ENCODE results near the gene LLCFC1. TPM values are rescaled to one million over a fixed set of nuclear protein-coding genes. Genes with fewer than 3 reads are reported as not detected.

Gene LLCFC1
- total RNA-seq, 1 donor: not detected

DNA sequence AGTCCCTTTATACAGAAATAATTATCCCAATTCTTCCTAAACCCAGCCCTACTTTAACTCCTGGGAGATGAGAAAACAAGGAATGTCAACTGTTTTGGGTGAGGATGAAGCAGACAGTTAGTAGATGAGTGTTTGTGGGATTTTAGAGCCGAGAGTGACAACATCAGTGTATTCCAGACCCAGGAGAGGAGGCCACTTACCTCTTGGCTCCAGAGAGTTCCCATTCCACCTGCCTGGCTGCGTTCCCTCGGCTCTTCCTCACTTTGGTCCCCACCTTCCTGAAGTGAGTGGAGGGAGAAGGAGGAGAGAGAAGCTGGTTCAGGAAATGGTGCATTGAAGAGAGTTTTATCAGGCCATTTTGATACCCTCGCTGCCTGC, 22.3 kb downstream of the LLCFC1 start:
- DNase-seq (ENCODE audit: low read depth): no peak
- TF ChIP-seq, protein P1, sequence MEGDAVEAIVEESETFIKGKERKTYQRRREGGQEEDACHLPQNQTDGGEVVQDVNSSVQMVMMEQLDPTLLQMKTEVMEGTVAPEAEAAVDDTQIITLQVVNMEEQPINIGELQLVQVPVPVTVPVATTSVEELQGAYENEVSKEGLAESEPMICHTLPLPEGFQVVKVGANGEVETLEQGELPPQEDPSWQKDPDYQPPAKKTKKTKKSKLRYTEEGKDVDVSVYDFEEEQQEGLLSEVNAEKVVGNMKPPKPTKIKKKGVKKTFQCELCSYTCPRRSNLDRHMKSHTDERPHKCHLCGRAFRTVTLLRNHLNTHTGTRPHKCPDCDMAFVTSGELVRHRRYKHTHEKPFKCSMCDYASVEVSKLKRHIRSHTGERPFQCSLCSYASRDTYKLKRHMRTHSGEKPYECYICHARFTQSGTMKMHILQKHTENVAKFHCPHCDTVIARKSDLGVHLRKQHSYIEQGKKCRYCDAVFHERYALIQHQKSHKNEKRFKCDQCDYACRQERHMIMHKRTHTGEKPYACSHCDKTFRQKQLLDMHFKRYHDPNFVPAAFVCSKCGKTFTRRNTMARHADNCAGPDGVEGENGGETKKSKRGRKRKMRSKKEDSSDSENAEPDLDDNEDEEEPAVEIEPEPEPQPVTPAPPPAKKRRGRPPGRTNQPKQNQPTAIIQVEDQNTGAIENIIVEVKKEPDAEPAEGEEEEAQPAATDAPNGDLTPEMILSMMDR (IDR thresholded peaks at IDR 0.05; ENCODE audit: insufficient read depth, low read length): no peak
- no peak overlapping the region for H3K4me3 ChIP-seq (ENCODE audit: low read depth, low read length)

DNA sequence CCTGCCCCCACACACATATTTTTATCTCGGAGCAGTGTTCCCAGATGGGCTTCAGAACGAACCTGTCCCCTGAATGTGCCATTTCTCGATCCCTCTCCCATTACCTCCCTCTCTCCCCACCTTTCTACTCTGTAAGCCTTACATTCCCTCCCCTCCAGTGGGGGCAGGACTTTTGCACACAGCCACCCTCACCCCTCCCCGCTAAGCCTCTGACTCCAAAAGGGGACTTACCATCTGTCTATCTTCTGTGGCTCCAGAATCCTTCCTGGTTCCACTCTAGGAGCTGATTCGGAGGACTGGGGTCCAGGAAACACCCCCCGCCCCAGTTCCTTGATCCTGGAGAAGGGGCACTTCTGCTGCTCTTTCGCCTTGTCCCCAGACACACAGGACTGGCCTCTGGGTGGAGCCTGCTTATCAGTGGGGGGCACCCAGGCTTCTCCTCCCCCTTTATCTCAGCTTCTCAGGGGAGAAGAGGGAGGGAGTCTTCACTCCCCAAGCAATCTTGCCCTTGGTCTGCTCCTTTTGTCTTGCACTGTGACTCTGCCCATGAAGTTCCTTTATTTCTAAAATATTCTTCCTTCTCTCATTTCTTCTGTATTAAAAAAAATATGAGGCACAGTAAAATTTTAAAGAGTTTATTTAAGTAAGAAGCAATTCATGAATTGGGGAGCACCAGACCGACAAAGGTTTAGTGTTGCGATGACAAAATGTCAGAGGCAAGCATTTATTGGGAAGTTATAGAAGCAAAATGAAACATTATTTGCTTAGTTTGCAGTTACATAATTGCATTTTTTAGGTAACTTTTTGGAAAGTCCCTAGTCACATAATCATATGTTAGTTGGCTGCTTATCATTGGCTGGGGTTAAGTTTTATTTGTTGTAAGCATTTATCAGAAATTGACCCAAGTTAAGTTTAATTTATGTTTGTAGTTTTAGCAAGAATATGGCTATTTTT, 23.0 kb downstream of the LLCFC1 start, which contains the start of gene KEL:
Gene KEL (minus strand): TSS at position 391 of the 954 bp plus-strand sequence. CDS start 157 bp downstream, at position 234.
- TF ChIP-seq, protein P1 (IDR thresholded peaks at IDR 0.05; ENCODE audit: insufficient read depth, low read length): no peak
- DNase-seq (ENCODE audit: low read depth): no peak
- no peak within 1 kb of the TSS for H3K4me3 ChIP-seq (ENCODE audit: low read depth, low read length)

DNA sequence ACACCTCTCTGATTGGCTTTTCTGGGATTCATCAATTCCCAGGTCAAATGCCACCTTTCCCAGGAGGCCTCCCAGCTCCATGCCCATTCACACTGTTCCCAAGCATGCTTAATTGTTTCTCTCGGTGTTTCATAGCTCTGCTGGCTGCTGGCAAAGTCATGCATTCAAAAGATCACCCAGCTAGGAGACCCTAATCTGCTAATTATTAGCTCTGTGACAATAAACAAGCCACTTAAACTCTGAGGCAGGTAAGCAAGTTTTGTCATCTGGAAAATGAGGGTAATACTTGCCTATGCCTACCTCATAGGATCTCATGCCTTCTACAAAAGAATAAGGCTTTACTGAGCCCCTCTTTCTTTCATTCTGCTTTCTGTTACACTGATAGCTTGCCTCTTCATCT, 23.7 kb downstream of the LLCFC1 start:
- TF ChIP-seq, protein P1 (IDR thresholded peaks at IDR 0.05; ENCODE audit: insufficient read depth, low read length): no peak
- DNase-seq (ENCODE audit: low read depth): no peak
- no peak overlapping the region for H3K4me3 ChIP-seq (ENCODE audit: low read depth, low read length)

DNA sequence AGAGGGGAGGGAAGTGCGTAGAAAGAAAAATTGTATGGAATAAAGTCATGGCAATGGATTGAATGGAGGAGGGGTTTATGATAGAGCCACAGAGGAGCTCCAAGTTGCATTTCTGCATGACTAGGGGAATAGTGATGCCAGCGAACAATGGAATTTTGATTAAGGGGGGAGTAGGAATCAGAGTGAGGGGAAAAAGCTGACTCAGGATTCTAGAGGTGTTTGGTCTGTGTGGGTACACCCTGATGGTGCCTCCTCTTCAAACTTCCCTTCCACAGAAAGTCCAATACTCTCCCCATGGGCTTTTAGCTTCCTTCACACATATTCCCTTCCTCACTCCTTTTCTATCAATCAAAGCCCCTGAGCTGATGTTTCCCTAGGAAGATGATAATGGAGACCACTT, 24.7 kb downstream of the LLCFC1 start:
- DNase-seq (ENCODE audit: low read depth): no peak
- TF ChIP-seq, protein P1 (IDR thresholded peaks at IDR 0.05; ENCODE audit: insufficient read depth, low read length): no peak
- no peak overlapping the region for H3K4me3 ChIP-seq (ENCODE audit: low read depth, low read length)

DNA sequence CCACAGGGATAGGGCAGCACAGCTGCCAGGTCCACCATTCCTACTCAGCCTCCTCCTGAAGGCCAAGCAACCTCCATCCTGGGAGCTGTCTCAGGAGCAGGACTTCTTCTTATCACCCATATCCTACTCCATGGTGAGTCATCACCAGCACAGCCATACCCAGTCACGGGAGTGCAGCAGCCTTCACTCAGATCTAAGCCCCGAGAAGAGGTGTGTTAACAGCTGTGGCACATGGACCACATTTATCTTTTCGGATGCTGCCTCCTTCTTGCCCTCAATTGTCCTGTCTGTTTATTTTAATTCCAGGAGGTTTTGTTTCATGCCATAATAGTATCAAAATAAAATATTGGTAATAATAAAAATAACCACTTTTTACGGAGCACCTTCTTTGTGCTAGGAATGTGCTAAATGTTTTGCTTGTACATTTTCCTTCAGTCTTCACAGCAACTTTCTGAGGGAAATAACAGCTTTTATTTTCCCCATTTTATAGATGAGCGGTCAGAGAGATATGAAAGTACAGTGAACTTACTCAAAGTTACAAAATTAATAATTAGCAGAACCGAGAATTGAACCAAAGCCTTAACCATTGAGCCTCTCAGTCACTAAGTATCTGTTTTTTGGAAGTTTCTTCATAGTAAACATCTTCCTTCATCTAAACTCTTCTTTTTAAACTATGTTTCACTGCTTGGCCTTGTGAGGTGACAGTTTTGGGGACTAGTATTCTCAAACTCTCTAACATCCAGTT, 25.4 kb downstream of the LLCFC1 start:
- DNase-seq (ENCODE audit: low read depth): peak; percentile 8
- TF ChIP-seq, protein P1 (IDR thresholded peaks at IDR 0.05; ENCODE audit: insufficient read depth, low read length): no peak
- H3K4me3 ChIP-seq (ENCODE audit: low read depth, low read length): no peak overlapping the region

DNA sequence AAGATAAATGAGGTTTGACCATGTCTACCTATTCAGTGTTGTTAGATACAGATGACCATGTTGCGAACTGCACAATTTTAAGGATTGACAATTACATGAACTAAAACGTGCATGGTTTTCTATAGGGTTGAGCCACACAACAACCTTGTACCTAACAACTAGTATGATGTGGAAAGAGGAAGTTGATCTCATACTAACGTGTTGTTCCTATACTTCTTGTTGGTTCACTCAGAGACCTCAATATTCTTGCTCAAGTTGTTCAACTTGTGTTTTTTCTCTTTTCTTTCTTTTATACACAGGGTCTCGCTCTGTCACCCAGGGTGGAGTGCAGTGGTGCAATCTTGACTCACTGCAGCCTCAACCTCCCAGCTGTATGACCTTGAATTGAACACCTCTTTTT, 28.9 kb downstream of the LLCFC1 start:
- H3K4me3 ChIP-seq (ENCODE audit: low read depth, low read length): no peak overlapping the region
- TF ChIP-seq, protein P1 (IDR thresholded peaks at IDR 0.05; ENCODE audit: insufficient read depth, low read length): no peak
- DNase-seq (ENCODE audit: low read depth): no peak
